IPS-11a (cell line): Measurements from ENCODE around the gene AXDND1.

Source experiments
- H3K4me3 ChIP-seq: one replicate; pipeline ENCODE4 v1.5.1; 2013; ENCODE audit warnings: low read depth, low read length, control low read depth

The AXDND1 gene, protein sequence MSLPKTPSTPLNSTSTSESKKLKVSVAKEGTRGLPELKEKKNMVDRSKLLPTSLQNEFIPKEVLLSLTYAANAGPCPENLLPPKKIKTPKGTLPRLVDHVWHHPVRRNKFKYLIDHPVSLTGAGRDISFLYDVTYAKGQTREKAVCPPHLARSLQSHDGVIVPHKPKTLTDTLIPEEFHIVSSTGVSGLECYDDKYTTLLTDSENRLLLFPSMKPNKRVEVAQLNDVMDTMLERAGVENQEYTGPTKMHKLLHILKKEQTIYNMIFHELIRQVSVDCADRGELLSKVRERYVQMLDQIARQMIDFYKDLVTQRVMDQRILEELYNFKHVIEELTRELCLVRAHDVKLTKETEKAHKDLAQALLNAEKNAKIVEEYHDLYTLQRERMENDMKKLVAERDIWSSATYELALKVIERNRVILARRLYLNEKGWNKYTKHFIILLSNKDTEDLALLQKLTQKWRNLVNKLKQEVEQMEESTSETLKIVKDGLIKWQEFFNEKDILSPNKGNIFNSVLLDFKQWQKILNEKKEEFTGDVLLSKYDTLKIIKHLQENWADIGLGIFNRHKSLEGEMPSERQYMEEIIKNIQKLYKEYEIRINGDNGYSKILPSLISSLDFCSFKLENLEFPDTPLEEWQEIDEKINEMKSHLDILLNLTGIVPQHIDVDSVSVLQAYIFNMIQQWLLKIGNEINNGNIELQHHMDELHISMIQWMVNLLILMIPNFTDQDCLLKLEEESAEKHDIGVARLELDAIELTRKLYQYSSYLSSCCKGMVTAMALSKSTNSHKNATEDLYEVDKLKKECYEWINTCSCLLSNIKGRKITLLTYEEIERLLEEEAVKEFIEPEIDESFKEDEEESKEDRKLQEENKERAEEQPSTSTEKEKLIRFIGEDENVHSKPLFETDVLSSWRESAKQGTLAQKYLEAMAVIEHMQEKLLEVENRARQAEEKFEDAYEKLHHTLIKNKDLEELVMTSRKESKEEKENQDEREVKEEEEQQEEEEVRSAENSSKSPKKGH

DNA sequence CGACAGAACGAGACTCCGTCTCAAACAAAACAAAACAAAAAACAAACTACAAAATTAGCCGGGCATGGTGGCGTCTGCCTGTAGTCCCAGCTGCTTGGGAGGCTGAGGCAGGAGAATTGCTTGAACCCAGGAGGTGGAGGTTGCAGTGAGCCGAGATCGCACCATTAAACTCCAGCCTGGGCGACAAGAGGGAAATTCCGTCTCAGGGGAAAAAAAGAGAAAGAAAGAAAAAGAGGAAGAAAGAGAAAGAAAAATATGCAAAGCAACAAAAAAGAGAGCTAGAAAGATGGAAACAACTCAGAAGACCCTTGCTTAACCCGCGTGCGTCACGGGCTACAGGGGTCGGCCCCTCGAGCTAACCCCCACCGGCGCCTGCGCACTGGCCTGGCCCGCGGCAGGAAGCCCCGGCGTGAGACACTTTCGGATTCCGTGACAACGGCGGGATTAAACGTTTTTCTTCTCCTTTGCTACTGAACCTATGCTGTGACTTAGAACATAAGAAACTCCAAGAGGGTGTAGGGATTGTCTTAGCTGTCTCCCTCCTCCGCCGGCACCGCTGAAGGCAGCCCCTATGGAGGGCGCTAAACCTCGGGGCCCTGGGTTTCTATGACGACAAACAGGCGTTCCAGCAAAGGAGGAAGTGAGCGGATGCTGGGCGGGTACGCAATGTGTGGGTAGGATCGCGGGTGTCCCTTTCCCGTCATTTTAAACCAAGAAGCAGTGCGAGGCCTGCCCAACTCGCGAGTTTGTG lies at the start of gene AXDND1:
Gene AXDND1 (plus strand): TSS at position 630 of the 751 bp plus-strand sequence. CDS start 539 bp downstream, outside the sequence.
- H3K4me3 ChIP-seq = peak within 1 kb of the TSS; percentile 84

DNA sequence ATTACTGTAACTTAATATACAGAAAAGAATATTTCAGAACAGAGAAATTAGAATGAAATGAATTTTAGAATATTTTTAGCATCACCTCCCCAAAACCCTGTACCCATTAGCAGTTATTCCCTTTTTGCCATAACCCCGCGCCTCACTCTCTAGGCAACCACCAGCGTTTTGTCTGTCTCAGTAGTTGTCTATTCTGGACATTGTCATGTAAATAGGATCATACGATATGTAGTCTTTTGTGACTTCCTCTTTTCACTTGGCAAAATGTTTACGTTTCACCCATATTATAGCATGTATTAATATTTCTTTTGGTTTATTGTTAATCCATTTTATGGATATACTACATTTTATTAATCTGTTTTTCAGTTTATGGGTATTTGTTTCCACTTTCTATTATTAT lies 47.3 kb upstream of the AXDND1 start:
- no peak overlapping the region for H3K4me3 ChIP-seq

DNA sequence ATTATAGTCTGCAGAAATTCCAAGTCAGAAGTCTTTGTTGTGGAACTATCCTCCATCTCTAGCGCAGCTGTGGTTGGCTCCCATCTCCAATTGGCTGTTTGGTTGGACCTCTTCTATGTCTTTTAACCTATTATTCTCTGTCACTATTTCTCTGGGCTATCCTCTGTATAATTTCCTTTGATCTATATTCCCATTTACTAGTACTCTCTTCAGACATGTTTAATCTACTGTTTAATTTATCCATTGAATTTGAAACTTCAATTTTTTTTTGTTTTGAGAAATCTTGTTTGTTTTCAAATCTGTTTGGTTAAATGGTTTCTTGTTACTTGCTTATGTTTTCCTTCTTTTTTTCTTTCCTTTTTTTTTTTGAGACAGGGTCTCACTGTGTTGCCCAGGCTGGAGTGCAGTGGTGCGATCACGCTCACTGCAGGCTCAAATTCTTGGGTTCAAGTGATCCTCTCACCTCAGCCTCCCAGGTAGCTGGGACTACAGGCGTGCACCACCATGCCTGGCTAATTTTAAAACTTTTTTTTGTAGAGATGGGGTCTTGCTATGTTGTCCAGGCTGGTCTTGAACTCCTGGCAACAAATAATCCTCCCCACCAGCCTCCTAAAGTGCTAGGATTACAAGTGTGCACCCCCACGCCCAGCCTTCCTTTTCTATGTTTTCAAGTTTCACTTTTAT lies 44.1 kb upstream of the AXDND1 start:
- H3K4me3 ChIP-seq = no peak overlapping the region

DNA sequence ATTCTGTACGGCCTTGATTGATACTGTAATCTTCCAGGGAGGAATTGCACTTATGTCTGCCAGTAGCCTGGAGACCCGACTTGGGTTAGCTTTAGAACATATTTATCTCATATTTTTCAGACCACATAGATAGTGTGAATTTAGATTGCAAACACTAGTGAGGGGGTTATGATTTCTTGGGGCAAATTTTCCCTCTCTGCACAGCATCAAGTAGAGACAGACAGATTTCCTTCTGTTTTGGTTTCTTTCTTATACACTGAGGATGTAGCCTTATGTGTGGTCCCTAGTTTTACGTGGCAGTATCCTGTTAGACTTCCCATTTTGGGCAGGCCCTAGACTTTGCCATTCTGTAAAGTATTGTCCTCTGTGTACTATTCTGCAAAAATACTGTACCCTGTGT lies 43.2 kb upstream of the AXDND1 start:
- H3K4me3 ChIP-seq = no peak overlapping the region

DNA sequence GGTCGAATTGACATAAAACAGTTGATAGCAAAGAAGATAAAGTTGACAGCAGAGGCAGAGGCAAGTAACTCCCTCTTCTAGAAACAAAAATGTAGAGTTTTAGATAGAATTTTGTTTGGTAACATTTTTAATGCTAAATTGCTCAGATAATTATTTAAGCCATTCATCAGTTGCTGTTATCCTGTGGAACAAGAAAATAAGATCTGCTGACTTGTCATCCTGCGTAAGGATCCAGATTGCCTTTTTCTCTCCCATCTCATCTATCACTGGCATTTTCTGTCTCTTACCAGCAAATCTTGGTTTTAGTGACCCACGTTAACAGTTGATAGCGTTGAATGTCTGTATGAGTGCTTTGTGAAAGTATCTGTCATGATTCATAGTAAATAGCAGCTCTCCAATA lies 42.3 kb upstream of the AXDND1 start:
- H3K4me3 ChIP-seq = no peak overlapping the region

DNA sequence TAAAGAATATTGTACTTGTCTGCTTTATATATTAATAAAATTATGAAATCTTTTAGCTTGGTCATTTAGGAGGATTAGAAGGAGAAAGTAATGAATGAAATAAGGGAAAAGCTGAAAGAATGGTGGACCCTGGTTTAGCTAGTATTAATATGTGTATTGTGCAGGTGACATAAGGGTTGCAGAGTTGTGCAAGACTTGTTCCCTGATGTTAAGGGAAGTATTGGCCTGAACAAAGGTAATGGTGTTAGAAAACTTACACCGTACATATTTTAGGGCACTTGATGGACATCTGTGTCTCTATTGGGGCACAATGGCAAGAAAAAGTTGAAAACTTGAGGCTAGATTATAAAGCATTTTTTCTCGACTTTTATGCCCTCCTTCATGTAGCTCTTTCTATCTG lies 39.9 kb upstream of the AXDND1 start:
- no peak overlapping the region for H3K4me3 ChIP-seq

DNA sequence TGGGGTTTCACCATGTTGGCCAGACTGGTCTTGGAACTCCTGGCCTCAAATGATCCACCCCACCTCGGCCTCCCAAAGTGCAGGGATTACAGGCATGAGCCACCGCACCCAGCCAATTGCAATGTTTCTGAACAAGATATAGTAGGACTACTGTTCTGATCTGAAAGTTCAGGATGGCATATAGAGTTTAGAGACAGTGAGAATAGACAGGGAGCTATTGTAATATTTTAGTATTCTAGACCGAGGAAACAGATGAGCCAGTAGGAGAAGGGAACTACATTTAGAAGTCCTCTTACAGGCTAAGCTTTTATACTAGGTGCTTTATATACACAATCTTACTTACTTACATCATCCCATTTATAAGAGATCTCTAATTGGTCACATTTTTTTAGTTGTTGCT lies 39.0 kb upstream of the AXDND1 start:
- no peak overlapping the region for H3K4me3 ChIP-seq

DNA sequence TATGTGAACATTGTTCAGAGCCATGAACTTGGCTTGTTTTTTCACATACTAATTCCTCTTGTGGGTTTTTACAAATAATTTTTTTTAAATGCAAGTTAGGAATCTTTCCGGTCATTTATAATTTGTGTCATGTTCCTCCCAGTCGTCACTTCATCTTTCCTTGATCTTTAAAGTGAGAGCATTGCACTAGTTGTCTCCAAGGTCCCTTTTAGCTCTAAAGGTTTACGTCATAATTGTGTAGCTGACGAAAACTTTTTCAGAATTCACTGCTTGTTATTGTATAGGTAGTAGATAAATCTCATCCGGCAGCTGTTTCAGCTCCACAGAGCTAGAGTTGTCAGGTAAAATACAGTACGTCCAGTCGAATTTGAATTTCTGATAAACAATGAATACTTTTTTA lies 38.6 kb upstream of the AXDND1 start:
- no peak overlapping the region for H3K4me3 ChIP-seq

DNA sequence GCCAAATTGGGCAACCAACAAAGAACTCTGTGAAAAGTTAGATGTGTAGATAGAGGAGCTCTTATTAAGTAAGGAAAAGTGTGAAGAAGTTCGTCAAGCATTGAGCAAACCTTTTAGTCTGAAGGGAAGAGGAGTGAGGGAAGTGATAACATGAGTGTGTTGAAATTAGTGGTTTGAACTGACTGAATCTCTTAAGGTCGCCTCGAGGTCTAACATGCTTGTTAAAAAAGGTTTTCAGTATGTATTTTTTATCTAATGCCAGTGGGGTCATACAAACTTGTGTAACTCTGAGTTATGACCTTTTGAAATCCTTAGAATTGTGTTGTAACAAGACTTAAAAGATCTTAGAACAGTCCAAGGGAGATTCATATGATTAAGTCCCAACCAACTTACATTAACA lies 38.1 kb upstream of the AXDND1 start:
- H3K4me3 ChIP-seq = no peak overlapping the region

DNA sequence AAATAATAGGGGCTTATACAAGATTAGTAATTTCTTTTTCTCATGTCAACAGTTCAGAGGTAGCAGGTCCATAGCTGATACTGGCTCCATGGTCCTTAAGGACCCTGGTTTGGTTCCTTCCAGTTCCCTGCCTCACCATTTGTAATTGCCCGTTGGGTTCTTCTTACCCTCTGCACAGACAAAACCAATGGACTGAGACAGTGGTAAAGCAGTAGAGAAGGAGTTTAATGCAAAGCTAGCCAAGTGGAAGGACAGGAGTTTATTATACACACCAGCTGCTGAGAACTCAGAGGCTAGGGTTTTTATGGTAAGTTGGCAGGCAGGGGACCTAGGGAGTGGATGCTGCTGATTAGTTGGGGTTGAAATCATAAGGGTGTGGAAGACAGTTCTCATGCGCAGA lies 35.9 kb upstream of the AXDND1 start:
- no peak overlapping the region for H3K4me3 ChIP-seq

DNA sequence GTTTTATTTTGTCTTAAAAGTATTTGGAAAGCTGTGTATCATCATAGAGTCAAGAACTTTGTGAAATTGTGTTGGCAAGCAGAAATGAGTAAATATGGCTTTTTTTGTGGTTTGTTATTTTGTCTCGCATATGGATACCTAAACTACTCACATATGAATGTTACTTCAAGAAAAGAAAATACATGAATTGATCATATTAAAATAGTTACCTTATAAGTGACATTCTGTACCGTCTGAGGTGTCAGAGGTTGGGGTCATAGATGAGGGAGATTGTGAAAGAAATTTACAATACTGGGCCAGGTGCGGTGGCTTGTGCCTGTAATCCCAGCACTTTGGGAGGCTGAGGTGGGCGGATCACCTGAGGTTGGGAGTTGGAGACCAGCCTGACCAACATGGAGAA lies 31.3 kb upstream of the AXDND1 start:
- H3K4me3 ChIP-seq = no peak overlapping the region

DNA sequence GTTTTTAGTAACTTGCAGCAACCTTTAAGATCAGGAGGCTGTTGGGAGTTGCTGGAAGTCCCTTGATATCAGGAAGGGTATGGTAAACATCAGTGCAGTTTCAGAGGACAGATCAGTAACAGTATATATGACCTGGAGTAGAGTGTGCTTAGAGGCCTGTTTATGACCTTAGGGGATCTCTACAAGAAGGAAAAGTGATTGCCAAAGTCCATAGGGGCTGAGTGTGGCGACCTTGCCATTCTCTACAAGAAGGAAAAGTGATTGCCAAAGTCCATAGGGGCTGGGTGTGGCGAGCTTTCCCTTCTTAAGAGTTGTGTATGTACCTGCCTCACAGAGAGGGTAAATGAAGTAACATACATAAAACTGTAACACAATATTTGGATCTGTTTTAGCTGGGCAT lies 28.5 kb upstream of the AXDND1 start:
- H3K4me3 ChIP-seq = no peak overlapping the region

DNA sequence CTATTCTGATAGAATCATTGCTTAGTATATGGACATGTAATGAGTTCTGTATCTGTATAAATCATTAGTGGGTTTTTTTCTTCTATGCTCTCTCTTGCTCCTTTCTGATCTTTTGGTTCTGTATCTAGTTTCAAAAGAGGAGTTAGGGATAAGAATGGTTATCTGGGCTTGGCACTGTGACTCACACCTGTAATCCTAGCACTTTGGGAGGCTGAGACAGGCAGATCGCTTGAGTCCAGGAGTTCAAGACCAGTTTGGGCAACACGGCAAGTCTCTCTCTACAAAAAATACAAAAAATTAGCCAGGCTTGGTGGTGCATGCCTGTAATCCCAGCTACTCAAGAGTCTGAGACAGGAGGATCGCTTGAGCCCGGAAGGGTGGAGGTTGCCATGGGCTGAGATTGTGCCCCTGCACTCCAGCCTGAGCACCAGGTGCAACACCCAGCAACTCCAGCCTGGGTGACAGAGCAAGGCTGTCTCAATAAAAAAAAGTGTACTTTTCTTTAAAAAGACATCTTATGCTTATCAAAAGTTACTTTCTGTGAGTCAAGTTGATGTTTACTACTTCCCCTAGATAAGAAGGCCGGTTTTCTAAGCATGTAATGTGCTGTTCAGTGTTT lies 27.7 kb upstream of the AXDND1 start:
- H3K4me3 ChIP-seq = no peak overlapping the region

DNA sequence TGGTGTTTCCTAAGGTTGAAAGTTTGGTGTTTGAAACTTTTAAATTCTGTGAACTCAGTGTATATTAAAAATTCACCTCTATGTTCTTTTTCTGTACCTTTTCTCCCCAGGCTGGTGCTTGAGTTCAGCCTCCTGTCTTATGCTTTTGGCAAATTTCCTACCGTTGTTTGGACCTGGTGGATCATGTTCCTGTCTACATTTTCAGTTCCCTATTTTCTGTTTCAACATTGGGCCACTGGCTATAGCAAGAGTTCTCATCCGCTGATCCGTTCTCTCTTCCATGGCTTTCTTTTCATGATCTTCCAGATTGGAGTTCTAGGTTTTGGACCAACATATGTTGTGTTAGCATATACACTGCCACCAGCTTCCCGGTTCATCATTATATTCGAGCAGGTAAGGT lies 24.9 kb upstream of the AXDND1 start:
- H3K4me3 ChIP-seq = no peak overlapping the region

DNA sequence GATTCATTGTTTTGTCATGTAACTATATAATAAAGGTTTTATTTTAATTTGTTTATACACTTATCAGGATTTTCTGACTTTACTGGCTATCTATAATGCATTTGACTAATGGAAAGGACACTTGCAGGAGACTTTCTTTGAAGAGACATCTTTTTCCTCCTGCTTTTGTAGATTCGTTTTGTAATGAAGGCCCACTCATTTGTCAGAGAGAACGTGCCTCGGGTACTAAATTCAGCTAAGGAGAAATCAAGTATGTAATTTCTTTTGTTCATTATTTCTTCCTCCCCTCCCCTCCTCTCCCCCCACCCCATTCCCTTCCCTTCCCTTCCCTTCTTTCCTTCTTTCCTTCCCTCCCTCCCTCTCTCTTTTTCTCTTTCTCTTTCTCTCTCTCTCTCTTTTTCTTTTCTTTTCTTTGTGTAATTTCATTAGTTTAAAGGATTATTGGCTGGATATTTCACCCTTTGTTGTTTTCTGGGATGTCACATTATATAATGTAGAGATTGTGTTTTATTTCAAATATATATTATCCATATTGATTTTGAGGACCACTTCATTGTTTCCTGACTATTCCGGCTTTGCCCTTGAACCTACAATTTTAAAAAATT lies 23.7 kb upstream of the AXDND1 start:
- no peak overlapping the region for H3K4me3 ChIP-seq

DNA sequence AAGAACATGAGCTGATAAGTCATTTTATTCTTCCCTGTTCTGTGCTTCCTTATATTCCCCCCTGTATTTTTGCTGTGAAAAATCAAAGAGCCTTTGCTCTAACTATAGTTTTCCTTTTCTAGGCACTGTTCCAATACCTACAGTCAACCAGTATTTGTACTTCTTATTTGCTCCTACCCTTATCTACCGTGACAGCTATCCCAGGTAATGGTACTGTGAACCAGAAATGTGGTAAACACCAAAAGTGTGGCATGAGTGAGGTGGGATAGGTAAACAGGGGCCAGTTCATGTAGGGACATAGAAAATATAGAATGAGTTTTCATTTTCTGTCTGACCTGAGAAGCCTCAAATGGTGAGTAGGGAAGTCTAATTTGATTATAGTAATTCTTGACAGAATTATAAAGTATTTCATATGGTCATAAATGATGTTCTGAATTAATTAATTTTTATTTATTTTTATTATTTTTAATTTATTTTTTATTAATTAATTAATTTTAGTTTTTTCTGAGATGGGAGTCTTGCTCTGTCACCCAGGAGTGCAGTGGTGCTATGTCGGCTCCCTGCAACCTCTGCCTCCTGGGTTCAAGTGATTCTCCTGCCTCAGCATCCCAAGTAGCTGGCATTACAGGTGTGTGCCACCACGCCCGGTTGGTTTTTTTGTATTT lies 22.9 kb upstream of the AXDND1 start:
- H3K4me3 ChIP-seq = no peak overlapping the region

DNA sequence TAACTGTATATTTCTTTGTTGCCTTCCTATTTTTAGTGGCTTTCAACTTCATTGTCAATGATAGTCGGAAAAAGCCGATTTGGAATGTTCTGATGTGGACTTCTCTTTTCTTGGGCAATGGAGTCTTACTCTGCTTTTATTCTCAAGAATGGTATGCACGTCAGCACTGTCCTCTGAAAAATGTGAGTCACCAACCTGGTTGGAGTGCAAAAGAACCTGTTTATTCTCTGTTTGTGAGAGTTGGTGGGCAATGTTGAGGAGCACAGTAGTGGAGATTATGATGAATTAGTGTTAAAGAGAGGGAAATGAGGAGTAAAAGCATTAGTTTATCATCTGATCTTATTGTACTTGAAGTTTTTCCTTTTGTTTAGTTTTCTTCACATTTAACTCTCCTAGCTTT lies 14.5 kb upstream of the AXDND1 start:
- no peak overlapping the region for H3K4me3 ChIP-seq

DNA sequence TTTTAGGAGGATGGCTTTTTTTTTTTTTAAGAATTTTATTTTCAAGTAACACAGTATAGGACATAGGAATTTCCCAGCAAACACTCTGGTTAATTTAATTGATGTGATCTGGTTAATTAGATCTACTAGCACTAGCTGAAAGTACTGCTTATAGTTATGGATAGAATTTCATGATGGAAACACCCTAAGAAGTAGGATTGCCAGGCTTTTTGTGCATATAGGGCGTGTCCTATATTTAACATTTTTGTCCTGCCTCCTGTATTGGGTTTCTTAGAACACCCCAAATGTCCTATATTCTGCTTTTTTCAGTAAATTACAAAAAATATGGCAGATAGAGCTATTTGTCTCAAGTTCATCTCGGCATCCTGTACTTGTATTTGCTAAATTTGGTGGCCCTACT lies 13.5 kb upstream of the AXDND1 start:
- H3K4me3 ChIP-seq = no peak overlapping the region

DNA sequence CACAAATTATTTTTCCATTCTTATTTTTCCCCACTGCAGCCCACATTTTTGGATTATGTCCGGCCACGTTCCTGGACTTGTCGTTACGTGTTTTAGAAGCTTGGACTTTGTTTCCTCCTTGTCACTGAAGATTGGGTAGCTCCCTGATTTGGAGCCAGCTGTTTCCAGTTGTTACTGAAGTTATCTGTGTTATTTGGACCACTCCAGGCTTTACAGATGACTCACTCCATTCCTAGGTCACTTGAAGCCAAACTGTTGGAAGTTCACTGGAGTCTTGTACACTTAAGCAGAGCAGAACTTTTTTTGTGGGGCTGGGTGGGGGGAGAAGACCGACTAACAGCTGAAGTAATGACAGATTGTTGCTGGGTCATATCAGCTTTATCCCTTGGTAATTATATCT lies 12.2 kb upstream of the AXDND1 start:
- no peak overlapping the region for H3K4me3 ChIP-seq
